Measurements from ENCODE around the gene PTPN20.
"Not testable (repeated sequence)": the region's sequence is repeated elsewhere in the genome, so short reads cannot be mapped to it uniquely, and the experiment has no call there.

The PTPN20 gene

DNA sequence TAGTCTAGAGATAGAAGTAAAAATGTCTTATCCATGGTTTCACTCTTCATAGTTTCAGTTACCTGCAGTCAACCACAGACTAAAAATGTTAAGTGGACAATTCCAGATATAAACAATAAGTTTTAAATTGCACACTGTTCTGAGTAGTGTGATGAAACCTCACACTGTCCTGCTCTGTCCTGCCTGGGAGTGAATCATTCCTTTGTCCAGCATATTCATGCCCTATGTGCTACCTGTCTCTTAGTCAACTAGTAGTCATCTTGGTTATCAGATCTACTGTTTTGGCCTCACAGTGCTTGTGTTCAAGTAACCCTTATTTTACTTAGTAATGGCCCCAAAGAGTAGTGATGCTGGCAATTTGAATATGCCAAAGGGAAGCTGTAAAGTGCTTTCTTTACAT, 49.5 kb downstream of the PTPN20 start:
- not testable (repeated sequence) for DNase-seq

DNA sequence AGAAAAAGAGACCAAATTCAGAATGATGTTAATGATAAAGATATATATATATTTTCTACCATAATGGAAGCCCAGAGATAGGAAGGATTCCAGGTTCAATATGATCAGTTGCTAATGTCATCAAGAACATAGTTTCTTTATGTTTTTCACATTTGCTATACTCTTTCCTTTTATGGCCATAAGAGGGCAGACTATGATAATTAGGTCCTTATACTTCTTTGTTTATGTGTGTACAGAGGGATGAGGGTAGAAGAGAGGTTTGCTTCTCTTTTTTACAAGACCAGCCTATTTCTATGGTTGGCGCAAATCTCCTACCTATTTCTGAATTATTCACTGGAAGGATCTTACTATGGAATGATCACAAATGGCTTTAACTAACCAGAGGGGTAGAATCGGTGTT, 52.1 kb downstream of the PTPN20 start:
- DNase-seq: not testable (repeated sequence)

DNA sequence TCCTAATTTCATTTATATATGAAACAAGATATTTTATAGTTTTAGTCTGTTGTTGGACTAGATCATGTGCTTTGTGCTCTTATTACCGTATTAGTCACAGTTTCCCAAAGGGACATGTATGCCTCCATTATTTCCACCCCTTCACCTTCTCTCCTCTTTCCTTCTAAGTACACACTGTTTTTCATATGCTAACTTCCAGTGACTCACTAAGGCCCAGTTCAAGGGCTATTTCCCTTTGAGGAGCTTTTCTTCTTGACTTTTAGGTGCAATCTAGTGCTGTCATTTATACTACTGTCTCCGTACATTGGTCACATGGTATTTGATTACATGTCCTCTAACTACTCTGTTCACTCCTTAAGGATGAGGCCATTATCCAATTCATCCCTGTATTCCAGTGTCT, 55.8 kb downstream of the PTPN20 start:
- DNase-seq: not testable (repeated sequence)

DNA sequence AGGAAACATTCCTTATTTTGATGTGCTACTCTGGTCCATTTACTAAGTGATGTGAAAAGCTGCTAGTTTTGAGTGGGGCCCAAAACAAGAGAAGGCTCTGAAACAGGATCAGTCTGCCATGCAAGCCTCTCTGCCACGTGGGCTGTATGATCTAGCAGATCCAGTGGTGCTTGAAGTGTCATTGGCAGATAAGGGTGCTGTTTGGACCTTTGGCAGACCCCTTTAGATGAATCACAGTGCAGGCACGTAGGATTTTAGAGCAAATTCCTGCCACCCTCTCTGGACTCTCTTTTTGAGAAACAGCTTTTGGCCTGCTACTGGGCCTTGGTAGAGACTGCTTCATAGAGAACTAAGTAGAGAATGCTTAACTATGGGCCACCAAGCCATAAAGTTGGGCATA, 69.0 kb downstream of the PTPN20 start:
- DNase-seq: not testable (repeated sequence)

DNA sequence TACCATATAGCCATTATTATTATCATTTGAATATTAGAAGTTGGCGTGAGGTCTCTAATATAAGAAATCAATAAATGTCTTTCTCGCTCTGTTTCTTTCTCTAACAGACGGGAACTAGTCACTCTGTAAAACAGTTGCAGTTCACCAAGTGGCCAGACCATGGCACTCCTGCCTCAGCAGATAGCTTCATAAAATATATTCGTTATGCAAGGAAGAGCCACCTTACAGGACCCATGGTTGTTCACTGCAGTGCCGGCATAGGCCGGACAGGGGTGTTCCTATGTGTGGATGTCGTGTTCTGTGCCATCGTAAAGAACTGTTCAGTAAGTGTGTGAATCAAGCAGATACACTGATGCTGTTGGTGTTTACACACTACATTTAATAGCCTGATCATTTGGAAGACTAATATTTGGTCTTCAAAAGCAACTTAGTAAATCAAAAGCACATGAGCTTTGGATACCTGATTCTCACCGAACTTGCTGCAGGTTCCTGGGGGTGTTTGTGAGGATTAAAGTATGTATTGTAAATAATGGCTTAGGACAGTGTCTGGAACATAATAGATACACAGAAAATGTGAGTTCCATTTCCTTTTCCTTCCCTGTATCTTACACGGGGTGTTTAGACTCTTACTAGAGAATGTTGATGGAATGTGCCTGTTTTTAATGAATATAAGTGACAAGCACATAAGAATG, 76.2 kb downstream of the PTPN20 start:
- not testable (repeated sequence) for DNase-seq

DNA sequence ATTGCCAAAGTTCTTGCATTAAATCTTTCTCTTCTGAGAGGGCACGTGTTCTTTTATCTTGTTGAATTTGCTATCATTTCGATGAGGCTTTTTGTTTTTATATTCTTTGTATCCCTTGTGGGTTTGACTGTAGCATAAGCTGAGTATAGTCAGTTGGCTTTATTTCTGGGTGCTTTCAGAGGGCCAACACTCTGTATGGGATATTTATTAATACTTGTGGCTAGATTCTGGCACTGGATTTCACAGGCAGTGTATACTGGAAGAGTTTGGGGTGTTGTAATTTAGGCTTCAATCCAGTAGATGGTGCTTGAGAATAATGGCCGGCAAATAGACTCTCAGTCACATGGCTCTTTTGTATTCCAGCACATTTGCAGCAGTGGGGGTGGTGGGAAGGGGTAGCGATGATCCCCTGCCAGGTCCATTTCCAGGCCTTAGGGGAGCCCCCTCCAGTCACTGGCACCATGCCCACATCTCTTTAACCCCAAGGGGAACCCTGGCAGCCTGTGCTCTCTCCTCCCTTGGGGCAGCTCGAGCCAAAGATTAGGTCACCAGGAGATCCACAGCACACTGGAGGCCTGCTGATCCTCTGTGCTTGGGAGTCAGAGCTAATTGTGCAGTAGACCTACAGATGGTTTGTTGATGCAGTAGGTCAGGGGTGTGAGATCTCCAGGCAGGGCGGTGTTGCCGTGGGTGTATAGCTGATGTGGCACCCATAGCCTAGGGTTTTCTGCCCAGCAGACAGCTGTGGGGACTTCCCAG, 81.8 kb downstream of the PTPN20 start:
- no peak for DNase-seq

DNA sequence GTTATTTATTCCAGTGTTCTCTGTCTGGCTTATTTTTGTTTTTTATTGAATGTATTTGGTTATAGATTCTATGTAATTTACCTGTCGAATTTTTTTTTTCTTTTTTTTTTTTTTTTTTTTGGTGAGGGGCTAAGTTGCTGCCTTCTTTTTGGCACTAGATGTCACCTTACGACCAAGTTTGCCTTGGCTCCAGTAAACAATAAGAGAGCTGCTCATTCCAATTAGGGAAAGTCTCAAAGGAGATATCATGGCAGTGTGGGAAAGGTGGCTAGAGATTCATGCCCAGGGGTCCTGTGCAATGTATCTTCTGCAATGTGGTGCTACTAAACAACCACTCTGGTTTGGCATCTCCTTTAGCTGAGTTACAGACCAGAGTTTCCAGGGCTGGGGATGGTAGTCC, 84.0 kb downstream of the PTPN20 start:
- DNase-seq: no peak

DNA sequence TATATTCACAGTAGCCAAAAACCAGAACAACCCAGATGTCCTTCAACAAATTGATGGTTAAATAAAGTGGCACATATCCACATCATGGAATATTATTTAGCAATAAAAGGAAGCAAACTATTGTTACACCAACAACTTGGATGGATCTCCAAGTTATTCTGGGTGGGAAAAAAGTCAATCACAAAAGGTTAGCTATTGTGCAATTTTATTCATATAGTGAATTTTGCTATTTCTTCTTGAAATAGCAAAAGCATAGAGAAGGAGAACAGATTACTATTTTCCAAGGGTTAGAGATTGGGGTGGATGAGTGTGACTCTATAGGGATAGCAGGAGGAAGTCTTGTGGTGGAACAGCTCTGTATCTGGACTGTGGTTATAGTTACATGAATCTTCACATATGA, 87.0 kb downstream of the PTPN20 start:
- no peak for DNase-seq

DNA sequence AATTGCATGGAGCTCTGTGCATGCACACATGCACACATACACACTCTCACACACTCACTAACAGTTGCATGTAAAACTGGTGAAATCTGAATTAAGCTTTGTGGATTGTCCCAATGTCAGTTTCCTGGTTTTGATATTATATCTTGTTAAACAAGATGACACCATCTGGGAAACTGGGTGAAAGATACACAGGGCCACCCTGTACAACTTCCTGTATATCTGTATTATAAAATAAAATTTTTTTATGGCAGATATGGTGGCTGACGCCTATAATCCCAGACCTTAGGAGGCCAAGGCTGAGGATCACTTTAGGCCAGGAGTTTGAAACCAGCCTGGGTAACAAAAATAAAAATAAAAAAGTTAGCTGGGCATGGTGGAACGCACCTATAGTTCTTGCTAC, 87.4 kb downstream of the PTPN20 start:
- DNase-seq: no peak

DNA sequence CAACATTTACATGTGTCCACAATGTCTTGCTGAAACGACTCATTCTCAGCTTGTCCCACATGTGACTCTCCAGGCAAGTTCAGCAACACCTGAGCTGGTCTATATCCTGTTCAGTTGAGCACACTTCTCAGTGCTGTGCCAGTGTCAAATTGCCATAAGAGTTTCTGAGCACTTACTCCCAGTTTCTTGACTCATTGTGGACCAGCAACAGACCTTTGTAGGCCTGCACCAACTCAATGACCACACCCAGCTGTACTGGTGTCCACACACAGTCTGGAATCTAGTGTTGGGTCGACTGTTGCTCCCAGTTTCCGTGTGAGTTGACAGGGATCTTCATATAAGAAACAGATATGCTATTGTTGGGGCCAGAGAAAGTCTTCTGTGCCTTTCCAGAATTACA, 88.0 kb downstream of the PTPN20 start:
- DNase-seq: no peak

DNA sequence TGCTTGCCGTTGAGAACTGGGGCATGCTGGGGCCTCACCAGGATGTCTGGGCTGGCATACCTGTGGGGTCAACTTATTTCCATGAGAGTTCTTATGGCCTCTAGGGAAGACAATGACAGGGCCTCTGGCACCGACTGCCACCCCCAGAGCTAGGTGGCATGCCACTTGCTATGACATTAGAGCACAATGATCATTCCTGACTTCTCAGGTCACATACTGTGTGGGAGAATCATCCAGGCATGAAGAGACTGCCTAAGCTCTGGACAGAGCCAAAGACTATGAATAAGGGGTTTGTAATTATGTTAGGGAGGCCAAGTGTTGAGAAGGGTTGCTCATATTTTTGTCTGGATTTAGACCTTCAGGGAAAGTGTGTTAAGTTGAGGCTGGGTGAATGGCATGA, 97.5 kb downstream of the PTPN20 start:
- no peak for DNase-seq

DNA sequence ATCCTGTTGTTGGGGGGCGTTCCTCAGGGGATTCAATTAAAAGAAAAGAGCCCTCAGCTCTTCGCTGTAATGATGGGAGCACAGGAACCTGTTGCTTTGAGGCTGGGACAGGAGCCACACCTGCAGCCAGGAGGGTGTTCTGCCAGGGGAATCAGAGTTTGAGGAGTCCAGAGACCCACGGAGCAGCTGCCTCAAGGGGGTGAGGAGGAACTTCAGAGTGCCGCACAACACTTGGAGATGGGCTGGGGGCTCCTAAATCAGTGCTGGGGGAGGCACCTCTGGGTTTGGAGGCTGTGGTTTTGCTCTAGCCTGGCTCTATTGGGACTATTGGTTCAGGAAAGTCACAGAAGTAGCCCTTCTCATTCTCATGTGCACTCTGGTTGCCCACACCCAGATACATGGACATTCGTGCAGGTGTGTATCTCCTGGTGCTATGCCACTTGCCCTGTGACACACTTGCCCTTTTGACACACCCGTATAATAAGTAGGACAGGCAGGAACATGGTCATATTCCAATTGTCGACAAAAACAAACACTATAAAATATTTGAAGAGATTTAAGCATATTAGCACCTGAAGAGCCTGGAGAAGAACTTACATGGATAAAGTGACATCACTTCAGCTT, 98.1 kb downstream of the PTPN20 start:
- no peak for DNase-seq

DNA sequence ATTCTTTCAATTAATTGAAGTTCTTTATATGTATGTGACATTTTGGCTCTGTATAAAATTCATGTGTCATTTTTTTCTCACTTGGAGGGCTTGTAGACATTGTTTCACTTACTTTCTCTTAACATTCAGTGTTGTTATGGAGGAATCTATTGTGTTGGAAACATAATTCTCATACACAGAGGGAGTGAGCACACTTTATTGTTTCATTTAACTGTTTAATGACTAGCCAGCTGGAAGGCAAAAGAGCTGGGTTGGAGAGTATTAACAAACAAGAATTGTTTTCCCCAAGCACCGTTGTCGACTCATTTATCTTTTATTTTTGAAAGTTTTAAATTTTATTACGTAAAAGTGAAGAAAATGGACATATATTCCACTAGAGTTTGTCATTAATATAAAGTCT, 98.8 kb downstream of the PTPN20 start:
- no peak for DNase-seq

DNA sequence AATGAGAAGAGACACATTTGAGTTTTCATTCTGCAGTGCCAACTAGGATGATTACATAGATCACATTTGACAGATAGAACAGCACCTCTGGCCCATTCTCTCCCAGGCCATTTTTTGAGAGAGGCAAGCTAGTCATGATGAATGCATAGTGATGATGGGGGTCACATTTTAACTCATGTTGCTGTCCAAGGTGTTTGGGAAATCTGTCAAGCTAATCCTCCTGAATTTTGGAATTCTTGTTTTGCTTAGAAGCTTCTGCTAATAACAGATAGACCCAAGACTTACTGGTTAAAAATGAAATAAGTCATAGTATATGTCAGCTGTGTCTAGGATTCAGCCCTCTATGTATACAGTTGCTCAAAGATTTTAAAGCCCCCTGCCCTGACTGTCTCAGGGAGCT, 101.0 kb downstream of the PTPN20 start:
- DNase-seq: no peak

DNA sequence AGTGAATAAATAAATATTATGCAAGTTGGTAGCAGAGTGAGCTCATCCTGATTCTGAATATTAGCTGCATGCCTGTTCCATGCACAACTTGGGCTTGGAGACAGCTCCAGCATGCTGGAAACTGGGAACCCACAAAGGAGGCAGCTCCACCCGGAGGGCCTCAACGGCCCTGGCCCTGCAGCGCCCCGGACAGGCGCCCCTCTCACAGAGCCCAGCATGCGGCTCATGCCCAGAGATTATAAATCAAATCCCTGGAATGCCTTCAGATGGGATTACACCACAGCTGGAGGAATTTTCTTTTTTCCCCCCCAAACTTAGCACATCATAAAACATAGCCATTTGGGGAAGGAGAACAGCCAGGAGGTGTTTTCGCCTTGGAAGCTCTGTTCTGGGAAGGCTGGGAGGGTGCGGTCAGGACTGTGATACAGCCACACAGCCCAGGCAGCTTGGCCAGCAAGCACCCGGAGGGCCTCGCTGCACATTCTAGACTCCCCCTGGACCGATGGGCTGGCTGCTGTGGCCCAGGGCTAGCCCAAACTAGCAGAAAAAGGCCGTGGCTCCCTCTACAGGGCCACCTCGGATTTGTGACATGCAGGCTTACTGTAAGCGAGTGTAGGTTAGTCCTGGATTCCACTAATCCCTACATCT, 102.4 kb downstream of the PTPN20 start:
- DNase-seq: no peak

DNA sequence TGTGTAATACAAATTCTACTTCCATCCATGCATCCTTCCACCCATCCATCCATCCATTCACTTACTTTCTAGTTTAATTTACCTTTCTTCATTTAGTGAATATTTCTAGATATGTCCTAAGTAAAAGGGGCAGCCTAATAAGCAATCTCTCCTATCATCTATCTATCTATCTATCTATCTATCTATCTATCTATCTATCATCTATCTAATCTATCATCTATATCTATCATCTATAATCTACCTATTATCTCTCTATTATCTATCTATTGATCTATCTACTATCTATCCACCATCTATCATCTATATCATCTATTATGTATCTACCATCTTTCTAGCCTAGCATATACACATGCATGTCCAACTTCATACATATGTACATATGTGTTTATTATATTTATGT, 104.2 kb downstream of the PTPN20 start:
- DNase-seq: no peak

DNA sequence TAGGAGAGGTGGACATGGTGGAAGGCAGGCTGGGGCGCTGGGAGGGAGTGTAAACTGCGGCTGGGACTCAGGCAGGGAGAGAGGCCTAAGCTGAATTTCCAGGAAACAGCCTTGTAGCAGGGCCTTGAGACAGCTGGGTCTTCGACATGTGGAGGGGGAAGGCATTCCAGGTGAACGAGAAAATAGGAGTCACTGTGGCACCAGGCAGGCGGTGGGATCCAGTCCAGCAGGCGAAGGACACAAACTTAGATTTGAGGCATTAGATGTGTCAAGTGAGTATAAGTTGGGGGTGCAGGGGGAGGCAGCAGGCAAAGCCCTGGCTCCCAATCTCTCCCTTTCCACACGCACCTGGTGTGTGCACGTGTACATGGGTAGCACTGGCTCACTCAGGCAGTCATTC, 105.3 kb downstream of the PTPN20 start:
- DNase-seq: no peak

DNA sequence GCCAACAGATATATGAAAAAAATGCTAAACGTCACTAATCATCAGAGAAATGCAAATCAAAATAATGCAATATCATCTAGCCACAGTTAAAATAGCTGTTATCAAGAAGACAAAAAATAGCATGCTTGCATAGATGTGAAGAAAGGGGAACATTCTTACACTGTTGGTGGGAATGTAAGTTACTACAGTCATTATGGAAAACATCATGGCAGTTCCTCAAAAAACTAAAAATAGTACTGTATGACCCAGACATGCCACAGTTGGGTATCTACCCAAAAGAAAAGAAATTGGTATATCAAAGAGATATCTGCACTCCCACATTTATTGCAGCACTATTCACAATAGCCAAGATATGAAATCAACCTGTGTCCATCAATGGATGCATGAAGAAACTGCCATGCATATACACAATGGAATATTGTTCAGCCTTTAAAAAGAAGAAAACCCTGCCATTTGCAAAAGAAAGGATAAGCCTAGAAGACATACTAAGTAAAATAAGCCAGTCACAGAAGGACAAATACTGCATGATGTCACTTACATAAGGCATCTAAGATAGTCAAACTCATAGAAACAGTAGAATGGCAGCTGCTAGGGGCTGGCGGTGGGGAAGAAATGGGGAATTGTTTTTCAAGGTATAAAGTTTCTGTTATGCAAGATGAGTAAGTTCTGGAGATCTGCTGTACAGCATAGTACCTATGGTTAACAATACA, 107.0 kb downstream of the PTPN20 start:
- no peak for DNase-seq

DNA sequence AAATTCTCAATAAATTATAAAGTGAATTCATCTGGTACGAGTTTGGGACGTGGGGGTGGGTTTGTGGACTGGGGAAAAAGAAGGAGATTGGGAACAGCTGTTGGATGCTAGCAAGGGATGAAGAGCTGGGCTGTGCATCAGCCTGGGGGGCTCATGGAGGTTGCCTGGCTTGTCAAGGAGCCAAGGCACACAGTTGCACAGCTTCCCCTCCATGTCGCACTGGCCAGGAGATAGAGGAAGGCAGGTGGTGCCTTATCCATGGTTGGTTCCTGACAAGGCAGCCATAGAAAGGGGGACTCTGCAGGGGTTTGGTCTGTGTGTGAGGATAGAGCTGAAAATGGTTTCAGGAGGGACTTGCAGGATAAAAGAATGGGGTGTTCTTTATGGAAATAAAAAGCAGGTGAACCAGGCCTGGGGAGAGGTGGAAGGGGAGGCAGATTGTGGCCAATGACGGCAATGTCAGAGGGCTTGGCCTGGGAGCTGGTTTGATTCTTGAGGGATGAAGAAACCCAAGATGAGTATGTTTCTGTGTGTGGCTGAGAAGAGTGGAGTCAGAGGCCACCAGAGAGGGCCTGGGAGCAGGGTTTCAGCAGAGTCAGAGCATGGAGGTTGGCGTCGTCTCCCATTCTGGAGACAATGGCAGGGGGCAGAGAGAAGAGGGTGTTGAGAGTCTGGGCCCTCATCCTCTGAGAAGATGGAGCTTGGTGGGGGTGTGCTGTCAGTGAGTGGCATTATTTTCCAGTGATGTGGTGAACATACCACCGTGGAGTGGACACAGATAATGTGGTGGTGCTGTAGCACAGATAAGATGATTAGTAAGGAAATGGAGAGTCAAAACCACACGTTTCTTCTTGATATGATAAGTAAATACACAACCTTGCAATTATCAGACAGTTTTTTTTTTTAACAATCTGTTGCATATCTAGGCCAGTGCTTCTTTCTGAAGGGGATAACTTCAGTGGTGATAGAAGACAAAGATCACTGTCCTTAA, 108.2 kb downstream of the PTPN20 start:
- DNase-seq: no peak

DNA sequence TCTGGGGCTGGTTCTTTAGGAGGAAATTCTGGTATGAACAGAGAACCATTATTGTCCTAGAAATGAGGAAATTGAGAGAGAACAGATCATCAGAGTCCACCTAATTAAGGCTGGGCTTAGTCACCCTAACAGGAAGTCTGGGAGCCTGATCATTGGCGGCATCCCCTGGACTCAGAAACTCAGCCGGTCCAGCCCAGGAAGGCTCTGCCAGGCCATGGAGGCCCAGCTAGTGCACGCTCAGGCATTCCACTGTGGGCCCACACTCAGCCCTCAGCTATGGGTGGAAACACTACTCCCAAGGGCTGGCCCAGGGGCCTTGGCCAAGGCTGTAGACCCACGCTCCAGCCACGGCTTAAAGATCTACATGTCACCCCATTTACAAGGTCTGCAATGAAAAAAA, 109.2 kb downstream of the PTPN20 start:
- no peak for DNase-seq

DNA sequence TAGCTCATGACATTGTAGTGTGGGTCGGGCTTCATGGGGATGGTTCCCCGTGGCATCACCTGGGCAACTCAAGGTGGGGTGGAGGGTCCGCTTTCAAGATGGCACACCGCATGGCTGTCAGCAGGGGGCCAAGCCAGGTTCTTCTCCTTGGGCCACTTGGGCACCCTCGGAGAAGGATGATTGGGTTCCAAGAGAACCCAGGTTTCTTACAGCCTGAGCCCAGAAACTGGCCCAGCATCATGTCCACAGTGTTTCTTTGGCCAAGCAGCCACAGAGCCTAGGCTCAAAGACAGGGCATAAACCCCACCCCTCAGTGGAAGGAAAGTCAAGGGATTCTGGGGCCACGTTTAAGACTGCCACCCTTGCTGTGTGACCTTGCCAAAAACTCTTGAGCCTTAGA, 110.6 kb downstream of the PTPN20 start:
- DNase-seq: no peak
